Skin of body (tissue), 2 donors: ENCODE results near the gene SRSF2. TPM values are rescaled to one million over a fixed set of nuclear protein-coding genes. Genes with fewer than 3 reads are reported as not detected.

Experiments
- small RNA-seq: library from RNA; depleted of rRNA; stranded (forward); fragments of <200 nt; gene quantifications from one replicate; pipeline ENCODE3, GENCODE V24; 2014; ENCODE audit warnings: low replicate concordance
- total RNA-seq: library from RNA; depleted of rRNA; stranded (reverse); fragments of >200 nt; gene quantifications from one replicate; pipeline ENCODE4 v1.2.3, GENCODE V29; 2014

The SRSF2 gene
- total RNA-seq, 1 donor from 2014 or later: 99.6 TPM

Small RNA genes within 50 kb of the gene (small RNA-seq; reads per million reads assigned to genes)
- gene AC005837.3 (not detected), gene RF02271 (not detected), gene RNU6-97P (not detected), gene RNY4P36 (0.45 reads per million, percentile 56 among the genes with 10 or more reads in this experiment)

Other genes with a start within 250 kb of the SRSF2 start
- gene RHBDF2, start 235.9 kb downstream of the SRSF2 start, total RNA-seq: 9.9 TPM
- gene CYGB, start 199.6 kb downstream of the SRSF2 start, total RNA-seq: 6.9 TPM
- 2.7 TPM for gene PRCD, start 197.3 kb downstream of the SRSF2 start, total RNA-seq
- 28.0 TPM for gene ST6GALNAC2, start 151.5 kb downstream of the SRSF2 start, total RNA-seq
- not detected for gene ST6GALNAC1, start 93.6 kb downstream of the SRSF2 start, total RNA-seq
- 66.4 TPM for gene MXRA7, start 26.4 kb downstream of the SRSF2 start, total RNA-seq
- 19.1 TPM for gene JMJD6, start 10.7 kb downstream of the SRSF2 start, total RNA-seq
- 18.1 TPM for gene METTL23, start 10.5 kb downstream of the SRSF2 start, total RNA-seq
- 42.3 TPM for gene MFSD11, start 788 bp upstream of the SRSF2 start, total RNA-seq
- 0.69 TPM for gene MGAT5B, start 131.1 kb upstream of the SRSF2 start, total RNA-seq